Suppressor macrophage treated with lipopolysaccharide for 4 hours (primary cell): ENCODE measurements around the gene SANBR.
"Not testable (repeated sequence)": the region's sequence is repeated elsewhere in the genome, so short reads cannot be mapped to it uniquely, and the experiment has no call there.

ENCODE experiments used
- DNase-seq: peaks from one replicate; pipeline ENCODE4 v3.0.0-alpha.2; 2020

Gene SANBR

GRCh38 chr2:61065714-61066709, at the start of gene SANBR:
SANBR (plus strand) TSS chr2:61065871; CDS start chr2:61070351, 4,480 bp downstream.
- DNase-seq, result peak; percentile 94

GRCh38 chr2:61015976-61016375, 49.7 kb upstream of the SANBR start:
- DNase-seq, result no peak

- DNase-seq, result no peak
These were observed 49.2 kb upstream of the SANBR start for GRCh38 chr2:61016392-61017002.

- DNase-seq, result peak; percentile 72
These were observed 48.6 kb upstream of the SANBR start for GRCh38 chr2:61017003-61017555.

GRCh38 chr2:61017556-61018317, 47.9 kb upstream of the SANBR start, which contains the start of the genes PEX13 and PUS10:
PEX13 (plus strand) TSS chr2:61017720; CDS start chr2:61017760, 40 bp downstream.
PUS10 (minus strand) TSS chr2:61018255; CDS start chr2:61011890, 6,365 bp downstream.
- peak; percentile 65 for DNase-seq

- DNase-seq, result no peak
These were observed 47.3 kb upstream of the SANBR start for GRCh38 chr2:61018318-61018755.

- DNase-seq, result no peak
These were observed 46.9 kb upstream of the SANBR start for GRCh38 chr2:61018798-61019197.

- DNase-seq, result no peak
These were observed 44.4 kb upstream of the SANBR start for GRCh38 chr2:61021228-61021660.

GRCh38 chr2:61023670-61024069, 42.0 kb upstream of the SANBR start:
- no peak for DNase-seq

GRCh38 chr2:61029533-61029932, 36.1 kb upstream of the SANBR start:
- no peak for DNase-seq

- not testable (repeated sequence) for DNase-seq
These were observed 31.1 kb upstream of the SANBR start for GRCh38 chr2:61034592-61034991.

- not testable (repeated sequence) for DNase-seq
These were observed 29.0 kb upstream of the SANBR start for GRCh38 chr2:61036643-61037042.

- no peak for DNase-seq
These were observed 22.9 kb upstream of the SANBR start for GRCh38 chr2:61042807-61043206.

- DNase-seq, result peak; percentile 62
These were observed 21.0 kb upstream of the SANBR start for GRCh38 chr2:61044636-61045035.

- no peak for DNase-seq
These were observed 20.4 kb upstream of the SANBR start for GRCh38 chr2:61045226-61045625.

- peak; percentile 32 for DNase-seq
These were observed 19.7 kb upstream of the SANBR start for GRCh38 chr2:61045999-61046398.

GRCh38 chr2:61055557-61055956, 10.1 kb upstream of the SANBR start:
- no peak for DNase-seq

- no peak for DNase-seq
These were observed 8.1 kb upstream of the SANBR start for GRCh38 chr2:61057562-61057961.

- DNase-seq, result no peak
These were observed 6.3 kb upstream of the SANBR start for GRCh38 chr2:61059382-61059781.

GRCh38 chr2:61074100-61074499, 8.4 kb downstream of the SANBR start:
- no peak for DNase-seq

- DNase-seq, result no peak
These were observed 20.2 kb downstream of the SANBR start for GRCh38 chr2:61085883-61086282.

- DNase-seq, result no peak
These were observed 24.1 kb downstream of the SANBR start for GRCh38 chr2:61089797-61090196.
